Measurements from ENCODE around the gene NNMT. TPM values are rescaled to one million over a fixed set of nuclear protein-coding genes. Genes with fewer than 3 reads are reported as not detected.
A peak's percentile ranks its signal among the peaks of the same experiment; 100 is the strongest.

Gene NNMT
- total and polyA plus RNA-seq, 2 experiments from 2014 or later: 1,043 to 1,317 TPM

- WGBS, 2 experiments (ENCODE audit: low coverage in 1 of 2, low lambda C conversion rate in 2 of 2, missing lambda C conversion rate in 2 of 2): 33 to 48% methylated on average over 5 of the region's 5 CpGs
- H4K20me1 ChIP-seq (ENCODE audit: insufficient read depth): no peaks in the 10 kb centered on the region
- no peaks in the 10 kb centered on the region for H3K36me3 ChIP-seq (ENCODE audit: low read depth)
- H3K4me2 ChIP-seq (ENCODE audit: unreplicated experiment): peak overlapping the region; percentile 97
- H2AFZ ChIP-seq: peak overlapping the region; percentile 62
- H3K9me3 ChIP-seq (ENCODE audit: low read depth): no peaks in the 10 kb centered on the region
- no peak for TF ChIP-seq EZH2phosphoT487 (IDR thresholded peaks at IDR 0.05; ENCODE audit: insufficient read depth, low read depth)
- TF ChIP-seq EZH2 (IDR thresholded peaks at IDR 0.05; ENCODE audit: insufficient read depth, poor library complexity, severe bottlenecking): no peak
- in situ Hi-C loops (cut with MboI): no loop called here
- peak overlapping the region; percentile 90 for H3K9ac ChIP-seq
- no peaks in the 10 kb centered on the region for H3K9me2 ChIP-seq (ENCODE audit: insufficient read depth)
- peak; percentile 26 for DNase-seq
- H3K4me3 ChIP-seq: peak overlapping the region; percentile 80; the same call in 1 of the 2 replicates
- H3K79me2 ChIP-seq (ENCODE audit: insufficient read depth): peaks cover 42% of the 10 kb centered on the region
- peak overlapping the region; percentile 100 for H3K27ac ChIP-seq
- H3F3A ChIP-seq (ENCODE audit: insufficient read depth): peaks cover 82% of the 10 kb centered on the region
- H3K27me3 ChIP-seq (replicated peaks; ENCODE audit: insufficient read depth): no peaks in the 10 kb centered on the region
- peaks cover 97% of the 10 kb centered on the region for H3K4me1 ChIP-seq (ENCODE audit: insufficient read depth)
Measured at GRCh38 chr11:114289779-114290178, 6.4 kb upstream of the NNMT start.

DNA sequence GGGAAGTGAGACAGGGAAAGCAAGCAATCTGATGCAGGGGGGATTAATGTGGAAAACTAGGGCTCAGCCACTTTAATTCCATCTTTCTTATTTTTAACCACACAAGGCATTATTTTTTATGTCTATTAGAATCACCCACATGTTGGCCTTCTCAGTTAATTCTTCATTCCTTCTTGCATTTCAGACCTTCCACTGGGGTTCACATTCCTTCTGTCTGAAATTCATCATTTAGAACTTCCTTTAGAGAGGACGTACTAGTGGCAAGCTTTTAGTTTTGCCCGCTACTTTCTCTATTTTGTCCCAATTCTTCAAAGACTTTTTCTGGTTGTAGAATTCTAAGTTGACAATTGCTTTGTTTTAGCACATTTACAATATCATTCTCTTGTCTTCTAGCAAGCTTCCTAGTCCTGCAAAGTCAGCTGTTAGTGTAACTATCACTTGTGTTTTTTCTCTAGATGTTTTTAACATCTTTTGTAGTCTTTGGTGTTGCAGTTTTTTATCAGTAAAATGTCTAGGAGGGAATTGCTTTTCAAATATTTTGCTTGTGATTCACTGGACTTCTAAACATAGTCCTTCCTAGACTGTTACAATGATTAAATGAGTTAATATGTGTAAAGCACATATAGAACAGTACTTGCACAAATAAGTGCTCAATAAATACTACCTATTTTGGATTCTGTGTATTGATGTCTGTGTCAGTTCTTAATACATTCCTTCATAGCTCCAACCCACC, 5.5 kb upstream of the NNMT start:
- no peaks in the 10 kb centered on the region for H3K9me2 ChIP-seq (ENCODE audit: insufficient read depth)
- H2AFZ ChIP-seq: peak overlapping the region; percentile 62
- in situ Hi-C loops (cut with MboI): no loop called here
- peak overlapping the region; percentile 90 for H3K9ac ChIP-seq
- peak overlapping the region; percentile 100 for H3K27ac ChIP-seq
- peak overlapping the region; percentile 97 for H3K4me2 ChIP-seq (ENCODE audit: unreplicated experiment)
- no peaks in the 10 kb centered on the region for H4K20me1 ChIP-seq (ENCODE audit: insufficient read depth)
- no peaks in the 10 kb centered on the region for H3K27me3 ChIP-seq (replicated peaks; ENCODE audit: insufficient read depth)
- peaks cover 42% of the 10 kb centered on the region for H3K79me2 ChIP-seq (ENCODE audit: insufficient read depth)
- peaks cover 88% of the 10 kb centered on the region for H3K4me1 ChIP-seq (ENCODE audit: insufficient read depth)
- H3K36me3 ChIP-seq (ENCODE audit: low read depth): no peaks in the 10 kb centered on the region
- no peak for TF ChIP-seq EZH2 (IDR thresholded peaks at IDR 0.05; ENCODE audit: insufficient read depth, poor library complexity, severe bottlenecking)
- no peak for TF ChIP-seq EZH2phosphoT487 (IDR thresholded peaks at IDR 0.05; ENCODE audit: insufficient read depth, low read depth)
- H3K4me3 ChIP-seq: peak overlapping the region; percentile 80
- no peaks in the 10 kb centered on the region for H3K9me3 ChIP-seq (ENCODE audit: low read depth)
- WGBS, 2 experiments (ENCODE audit: low coverage in 1 of 2, low lambda C conversion rate in 2 of 2, missing lambda C conversion rate in 2 of 2): 5 to 12% methylated on average over 2 of the region's 2 CpGs
- peaks cover 78% of the 10 kb centered on the region for H3F3A ChIP-seq (ENCODE audit: insufficient read depth)
- DNase-seq: peak; percentile 54

DNA sequence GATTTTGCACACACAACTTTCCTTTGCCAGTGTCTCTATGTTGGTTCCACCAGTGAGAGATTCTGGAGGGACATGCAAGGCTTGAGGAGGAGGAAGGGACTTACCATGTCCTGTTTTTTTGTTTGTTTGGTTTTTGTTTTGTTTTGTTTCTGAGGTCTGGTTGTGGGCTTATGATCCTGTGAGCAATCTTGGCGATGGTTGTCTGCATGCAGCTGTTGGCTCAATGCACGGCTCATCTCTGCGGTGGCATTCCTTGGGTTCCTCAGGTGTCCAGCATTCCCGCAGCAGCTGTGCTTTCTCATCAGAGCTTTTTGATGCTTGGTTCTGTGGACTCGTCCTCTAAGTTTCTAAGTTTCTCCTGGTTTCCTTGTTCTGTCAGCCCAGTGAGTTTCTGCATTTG, 4.8 kb upstream of the NNMT start:
- Histone ChIP-seq H3F3A (ENCODE audit: insufficient read depth) (peaks cover 77% of the 10 kb centered on the region), H3K9me2 (ENCODE audit: insufficient read depth) (no peaks in the 10 kb centered on the region), H3K9me3 (ENCODE audit: low read depth) (no peaks in the 10 kb centered on the region), H4K20me1 (ENCODE audit: insufficient read depth) (no peaks in the 10 kb centered on the region), H3K27me3 (replicated peaks; ENCODE audit: insufficient read depth) (no peaks in the 10 kb centered on the region), H3K79me2 (ENCODE audit: insufficient read depth) (peaks cover 43% of the 10 kb centered on the region), H2AFZ (no peak overlapping the region), H3K4me2 (ENCODE audit: unreplicated experiment) (peak overlapping the region; percentile 97), H3K27ac (peak overlapping the region; percentile 100), H3K36me3 (ENCODE audit: low read depth) (no peaks in the 10 kb centered on the region), H3K4me3 (peak overlapping the region; percentile 80), H3K4me1 (ENCODE audit: insufficient read depth) (peaks cover 81% of the 10 kb centered on the region), H3K9ac (peak overlapping the region; percentile 90)
- peak; percentile 83 for DNase-seq
- no peak for TF ChIP-seq EZH2phosphoT487 (IDR thresholded peaks at IDR 0.05; ENCODE audit: insufficient read depth, low read depth)
- TF ChIP-seq EZH2 (IDR thresholded peaks at IDR 0.05; ENCODE audit: insufficient read depth, poor library complexity, severe bottlenecking): no peak
- in situ Hi-C loops (cut with MboI): no loop called here
- WGBS, 2 experiments (ENCODE audit: low coverage in 1 of 2, low lambda C conversion rate in 2 of 2, missing lambda C conversion rate in 2 of 2): 3 to 5% methylated on average over 5 of the region's 5 CpGs

- Histone ChIP-seq H3K9ac (peak overlapping the region; percentile 90), H3K4me2 (ENCODE audit: unreplicated experiment) (peak overlapping the region; percentile 97), H3K4me1 (ENCODE audit: insufficient read depth) (peaks cover 74% of the 10 kb centered on the region)
Measured at GRCh38 chr11:114291842-114292680, 4.1 kb upstream of the NNMT start.

More at GRCh38 chr11:114291842-114292680, 4.1 kb upstream of the NNMT start:
- Histone ChIP-seq H3K9me3 (ENCODE audit: low read depth) (no peaks in the 10 kb centered on the region), H3K9me2 (ENCODE audit: insufficient read depth) (no peaks in the 10 kb centered on the region), H3K27ac (peak overlapping the region; percentile 100), H3K27me3 (replicated peaks; ENCODE audit: insufficient read depth) (no peaks in the 10 kb centered on the region), H3K36me3 (ENCODE audit: low read depth) (no peaks in the 10 kb centered on the region), H4K20me1 (ENCODE audit: insufficient read depth) (no peaks in the 10 kb centered on the region), H3F3A (ENCODE audit: insufficient read depth) (peaks cover 77% of the 10 kb centered on the region), H3K4me3 (peak overlapping the region; percentile 80), H3K79me2 (ENCODE audit: insufficient read depth) (peaks cover 49% of the 10 kb centered on the region), H2AFZ (no peak overlapping the region)
- peak; percentile 87 for DNase-seq
- WGBS, 2 experiments (ENCODE audit: low coverage in 1 of 2, low lambda C conversion rate in 2 of 2, missing lambda C conversion rate in 2 of 2): 1% methylated on average over 4 of the region's 4 CpGs
- no peak for TF ChIP-seq EZH2phosphoT487 (IDR thresholded peaks at IDR 0.05; ENCODE audit: insufficient read depth, low read depth)
- TF ChIP-seq EZH2 (IDR thresholded peaks at IDR 0.05; ENCODE audit: insufficient read depth, poor library complexity, severe bottlenecking): no peak
- in situ Hi-C loops (cut with MboI): no loop called here

Measured in GM23248 (cell line).